Colonic mucosa (tissue), 4 donors: Measurements from ENCODE around the gene AATK. TPM values are rescaled to one million over a fixed set of nuclear protein-coding genes. Genes with fewer than 3 reads are reported as not detected.
"Not testable (repeated sequence)": the region's sequence is repeated elsewhere in the genome, so short reads cannot be mapped to it uniquely, and the experiment has no call there.

Experiments
- DNase-seq: peaks from one replicate; pipeline ENCODE4 v3.0.0-alpha.2; 2020
- H3K27ac ChIP-seq: fragments of 200-600 bp; one replicate; pipeline ENCODE4 v1.8.0; 2021
- H3K27me3 ChIP-seq: fragments of 200-600 bp; one replicate; pipeline ENCODE4 v1.8.0; 2021
- H3K36me3 ChIP-seq: fragments of 200-600 bp; one replicate; pipeline ENCODE4 v1.8.0; 2021
- H3K4me1 ChIP-seq: fragments of 200-600 bp; one replicate; pipeline ENCODE4 v1.8.0; 2021; ENCODE audit warnings: mild to moderate bottlenecking
- H3K4me3 ChIP-seq: fragments of 200-600 bp; one replicate; pipeline ENCODE4 v1.8.0; 2021
- H3K9ac ChIP-seq, 2 donors: one replicate each; pipeline ENCODE4 v1.7.0; 2013; ENCODE audit warnings: control low read depth in 2 of 2, low read depth in 2 of 2, low read length in 2 of 2
- H3K9me3 ChIP-seq: fragments of 200-600 bp; one replicate; pipeline ENCODE4 v1.8.0; 2021
- intact Hi-C: fragments of 100-400 bp; cut with DNase I; formaldehyde crosslinking; loops from one replicate; pipeline ENCODE4 v1.14.1; 2022
- total RNA-seq, 2 donors: library from RNA; stranded (reverse); fragmentation: NEBNext Ultra II Directional in 1 of 2; extraction: Animal tissue kit (Norgen Biotek cat#: 25700) in 1 of 2; gene quantifications; one replicate each; pipeline ENCODE4 v1.2.1, GENCODE V29; 2021
- TF ChIP-seq, protein P1 (sequence below): fragments of 200-600 bp; IDR thresholded peaks from one replicate; pipeline ENCODE4 v1.8.0; 2022; ENCODE audit warnings: antibody characterized with exemption, mild to moderate bottlenecking
- donor health status: healthy.
- donor health status: DM: no; HTN: no; CAD: no.
- donor health status: DM: no; HTN: no; CAD: no.

AATK gene
- total RNA-seq, 2 donors from 2014 or later, result 9.1 to 13.3 TPM

DNA sequence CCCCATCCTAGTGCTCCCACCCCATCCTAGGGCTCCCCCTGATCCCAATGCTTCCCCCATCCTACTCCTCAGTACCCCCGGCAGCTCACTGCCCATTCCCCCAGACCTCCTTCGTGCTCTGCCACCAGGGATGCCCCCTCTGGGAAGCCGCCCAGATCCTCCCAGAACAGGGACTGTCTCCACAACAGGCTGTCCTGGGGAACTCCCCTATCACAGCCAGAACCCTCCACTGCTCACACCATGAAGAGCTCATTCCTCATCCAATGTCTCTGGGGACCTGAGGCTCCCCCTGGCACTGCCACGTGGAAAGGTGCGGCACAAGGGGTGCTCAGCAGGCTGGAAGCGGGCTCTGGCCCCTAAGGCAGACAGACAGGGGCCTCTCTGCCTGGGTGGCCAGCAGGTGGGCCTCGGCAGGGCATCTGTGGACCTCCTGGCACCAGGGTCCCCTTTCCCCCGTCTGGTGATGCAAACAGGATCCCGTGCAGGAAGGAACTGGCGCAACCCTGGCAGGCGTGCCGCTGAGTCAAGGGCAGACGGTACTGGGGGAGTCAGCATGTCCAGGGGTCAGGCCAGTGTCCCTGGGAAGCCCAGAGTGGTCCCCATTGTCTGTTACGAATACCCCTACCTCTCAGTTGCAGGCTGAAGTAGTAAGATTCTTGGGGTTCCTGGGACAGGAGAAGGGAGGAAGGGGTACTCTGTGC, 15.5 kb downstream of the AATK start:
- H3K27me3 ChIP-seq, result no peaks in the 10 kb centered on the region
- no peaks in the 10 kb centered on the region for H3K4me1 ChIP-seq
- H3K27ac ChIP-seq, result no peak overlapping the region
- H3K4me3 ChIP-seq, result no peak overlapping the region
- no peak overlapping the region for H3K9ac ChIP-seq
- intact Hi-C loops, result no loop called here
- no peaks in the 10 kb centered on the region for H3K36me3 ChIP-seq
- no peaks in the 10 kb centered on the region for H3K9me3 ChIP-seq
- DNase-seq, result no peak
- TF ChIP-seq, protein P1, sequence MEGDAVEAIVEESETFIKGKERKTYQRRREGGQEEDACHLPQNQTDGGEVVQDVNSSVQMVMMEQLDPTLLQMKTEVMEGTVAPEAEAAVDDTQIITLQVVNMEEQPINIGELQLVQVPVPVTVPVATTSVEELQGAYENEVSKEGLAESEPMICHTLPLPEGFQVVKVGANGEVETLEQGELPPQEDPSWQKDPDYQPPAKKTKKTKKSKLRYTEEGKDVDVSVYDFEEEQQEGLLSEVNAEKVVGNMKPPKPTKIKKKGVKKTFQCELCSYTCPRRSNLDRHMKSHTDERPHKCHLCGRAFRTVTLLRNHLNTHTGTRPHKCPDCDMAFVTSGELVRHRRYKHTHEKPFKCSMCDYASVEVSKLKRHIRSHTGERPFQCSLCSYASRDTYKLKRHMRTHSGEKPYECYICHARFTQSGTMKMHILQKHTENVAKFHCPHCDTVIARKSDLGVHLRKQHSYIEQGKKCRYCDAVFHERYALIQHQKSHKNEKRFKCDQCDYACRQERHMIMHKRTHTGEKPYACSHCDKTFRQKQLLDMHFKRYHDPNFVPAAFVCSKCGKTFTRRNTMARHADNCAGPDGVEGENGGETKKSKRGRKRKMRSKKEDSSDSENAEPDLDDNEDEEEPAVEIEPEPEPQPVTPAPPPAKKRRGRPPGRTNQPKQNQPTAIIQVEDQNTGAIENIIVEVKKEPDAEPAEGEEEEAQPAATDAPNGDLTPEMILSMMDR, result no peak

DNA sequence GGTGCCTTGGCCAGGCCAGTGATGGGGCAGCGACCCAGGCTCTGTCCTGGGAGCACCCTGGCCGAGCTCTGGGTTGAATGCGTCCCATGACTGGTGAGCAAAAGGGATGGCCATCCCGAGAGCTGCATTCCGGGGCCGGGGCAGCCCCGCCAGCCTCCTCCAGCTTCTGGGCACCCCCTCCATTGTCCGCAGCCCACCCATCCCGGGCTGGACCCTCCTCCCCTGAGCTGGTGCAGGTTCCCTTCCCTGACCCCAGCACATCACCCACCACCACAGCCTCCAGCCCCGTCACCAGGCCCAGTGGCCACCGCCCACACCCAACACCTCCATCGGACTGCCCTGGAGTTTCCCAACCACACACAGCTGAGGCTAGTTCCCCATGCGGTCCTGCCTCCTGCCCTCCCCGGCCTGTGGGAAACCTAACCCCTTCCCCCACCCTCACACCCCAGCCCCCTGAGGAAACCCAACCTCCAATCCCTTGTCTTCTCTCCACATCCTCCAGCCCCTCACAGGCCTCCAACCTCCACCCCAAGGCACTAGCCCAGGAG, 17.0 kb downstream of the AATK start:
- TF ChIP-seq, protein P1, result no peak
- Histone ChIP-seq H3K9me3 (no peaks in the 10 kb centered on the region), H3K27me3 (no peaks in the 10 kb centered on the region), H3K4me1 (no peaks in the 10 kb centered on the region), H3K36me3 (no peaks in the 10 kb centered on the region), H3K27ac (no peak overlapping the region), H3K4me3 (no peak overlapping the region), H3K9ac (no peak overlapping the region)
- DNase-seq, result no peak
- intact Hi-C loops, result no loop called here

DNA sequence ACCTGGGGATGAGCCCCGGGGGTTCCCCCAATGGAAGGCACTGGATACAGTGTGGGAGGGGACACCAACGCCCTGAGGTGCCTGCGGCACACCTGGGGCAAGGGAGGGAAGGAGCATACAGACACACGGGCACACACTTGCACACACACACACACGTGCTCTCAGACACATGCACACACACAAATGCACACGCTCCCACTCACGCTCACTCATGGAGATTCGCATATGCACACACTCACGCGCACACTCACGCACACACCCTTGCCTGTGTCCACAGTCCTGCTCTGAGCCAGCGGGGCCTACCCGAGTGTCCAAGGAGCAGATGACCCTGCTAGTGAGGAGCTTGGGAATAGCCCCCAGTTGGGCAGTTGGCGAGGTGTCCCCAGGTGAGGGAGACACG, 17.4 kb downstream of the AATK start:
- no peaks in the 10 kb centered on the region for H3K4me1 ChIP-seq
- intact Hi-C loops, result no loop called here
- no peaks in the 10 kb centered on the region for H3K9me3 ChIP-seq
- H3K27ac ChIP-seq, result no peak overlapping the region
- TF ChIP-seq, protein P1, result no peak
- no peak overlapping the region for H3K9ac ChIP-seq
- no peaks in the 10 kb centered on the region for H3K27me3 ChIP-seq
- no peak for DNase-seq
- H3K36me3 ChIP-seq, result no peaks in the 10 kb centered on the region
- H3K4me3 ChIP-seq, result no peak overlapping the region

DNA sequence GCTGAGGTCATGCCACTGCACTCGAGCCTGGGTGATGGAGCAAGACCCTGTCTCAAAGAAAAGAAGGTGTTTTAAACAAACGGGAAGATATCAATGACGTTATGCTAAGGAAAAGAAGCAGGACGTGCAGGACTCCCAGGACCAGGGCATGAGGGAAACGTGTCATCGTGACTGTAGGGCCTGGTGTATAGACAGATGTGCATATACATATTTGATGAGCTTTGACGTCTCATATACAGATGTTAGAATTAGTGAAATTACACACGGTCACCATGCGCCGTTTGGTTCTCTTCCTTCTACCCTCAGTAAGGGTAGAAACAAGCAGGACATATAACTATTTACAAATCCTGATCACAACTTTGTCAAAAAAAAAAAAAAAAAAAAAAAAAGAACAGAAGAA, 18.3 kb downstream of the AATK start:
- intact Hi-C loops, result no loop called here
- Histone ChIP-seq H3K36me3 (no peaks in the 10 kb centered on the region), H3K4me1 (no peaks in the 10 kb centered on the region), H3K4me3 (no peak overlapping the region), H3K9me3 (no peaks in the 10 kb centered on the region), H3K9ac (no peak overlapping the region), H3K27ac (no peak overlapping the region), H3K27me3 (no peaks in the 10 kb centered on the region)
- TF ChIP-seq, protein P1, result no peak
- no peak for DNase-seq

DNA sequence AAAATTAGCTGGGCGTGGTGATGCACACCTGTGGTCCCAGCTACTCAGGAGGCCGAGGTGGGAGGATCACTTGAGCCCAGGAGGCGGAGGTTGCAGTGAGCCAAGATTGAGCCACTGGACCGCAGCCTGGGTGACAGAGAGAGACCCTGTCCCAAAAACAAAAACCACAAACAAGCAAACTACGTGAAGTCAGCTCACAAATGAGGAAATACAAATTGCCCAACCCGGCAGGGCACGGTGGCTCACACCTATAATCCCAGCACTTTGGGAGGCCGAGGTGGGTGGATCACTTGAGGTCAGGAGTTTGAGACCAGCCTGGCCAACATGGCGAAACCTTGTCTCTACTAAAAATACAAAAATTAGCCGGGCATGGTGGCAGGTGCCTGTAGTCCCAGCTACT, 19.8 kb downstream of the AATK start:
- DNase-seq, H3K27me3 ChIP-seq, H3K9ac ChIP-seq, H3K36me3 ChIP-seq, H3K27ac ChIP-seq, intact Hi-C loops, H3K9me3 ChIP-seq, H3K4me1 ChIP-seq, H3K4me3 ChIP-seq: not testable (repeated sequence)

DNA sequence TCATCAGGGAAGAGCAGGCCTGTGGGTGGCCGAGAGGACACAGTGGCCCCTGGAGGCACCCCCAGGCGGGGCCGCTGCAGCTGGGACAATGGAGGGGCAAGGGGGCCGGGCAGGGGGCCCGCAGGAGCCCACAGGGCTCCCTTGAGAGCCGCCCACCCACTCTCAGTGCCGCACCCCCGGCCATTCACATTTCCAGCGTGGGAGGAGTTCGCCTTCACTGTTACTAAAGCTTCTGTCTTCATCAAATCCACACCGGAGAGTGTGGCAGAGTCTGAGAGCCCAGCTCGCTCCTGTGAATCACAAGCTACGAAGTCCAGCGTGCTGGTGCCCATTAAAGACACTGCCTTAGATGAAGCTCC, 21.6 kb downstream of the AATK start:
- Histone ChIP-seq H3K4me1 (no peaks in the 10 kb centered on the region), H3K4me3 (no peak overlapping the region), H3K27ac (no peak overlapping the region), H3K36me3 (no peaks in the 10 kb centered on the region), H3K9me3 (no peaks in the 10 kb centered on the region), H3K27me3 (no peaks in the 10 kb centered on the region), H3K9ac (no peak overlapping the region)
- no peak for DNase-seq
- intact Hi-C loops, result no loop called here
- TF ChIP-seq, protein P1, result no peak
